Mesendoderm (in vitro differentiated cells): ENCODE data around the gene TEX54.
A peak's percentile ranks its signal among the peaks of the same experiment; 100 is the strongest.
"Not testable (repeated sequence)": the region's sequence is repeated elsewhere in the genome, so short reads cannot be mapped to it uniquely, and the experiment has no call there.

Source experiments
- DNase-seq: peaks from one replicate; pipeline ENCODE4 v3.0.0; 2013
- H2AK5ac ChIP-seq: 2 replicates; pipeline ENCODE4 v1.6.1; 2013; ENCODE audit warnings: low read length, inconsistent platforms
- H2BK120ac ChIP-seq: 2 replicates; pipeline ENCODE4 v1.6.1; 2013; ENCODE audit warnings: low read depth, mild to moderate bottlenecking, low read length, moderate library complexity, mixed read lengths
- H2BK15ac ChIP-seq: replicated peaks from 2 replicates; pipeline ENCODE4 v1.6.1; 2013; ENCODE audit warnings: low read depth, mild to moderate bottlenecking, moderate library complexity
- H2BK5ac ChIP-seq: 2 replicates; pipeline ENCODE4 v1.6.1; 2013; ENCODE audit warnings: low read length, inconsistent platforms
- H3K18ac ChIP-seq: 2 replicates; pipeline ENCODE4 v1.6.1; 2013; ENCODE audit warnings: mild to moderate bottlenecking, low read length, mixed read lengths
- H3K23ac ChIP-seq: one replicate; pipeline ENCODE4 v1.6.1; 2013; ENCODE audit warnings: low read length
- H3K27ac ChIP-seq: 2 replicates; pipeline ENCODE4 v1.5.1; 2013; ENCODE audit warnings: low read depth, mild to moderate bottlenecking, inconsistent platforms, low read length, moderate library complexity
- H3K27me3 ChIP-seq: 2 replicates; pipeline ENCODE4 v1.6.1; 2013; ENCODE audit warnings: low read length, control low read depth, mild to moderate bottlenecking, inconsistent platforms; ENCODE audit not compliant: insufficient read depth, poor library complexity
- H3K36me3 ChIP-seq: 2 replicates; pipeline ENCODE4 v1.6.1; 2013; ENCODE audit warnings: low read length, inconsistent platforms; ENCODE audit not compliant: control insufficient read depth, insufficient read depth
- H3K4ac ChIP-seq: one replicate; pipeline ENCODE4 v1.6.1; 2013; ENCODE audit warnings: low read depth, mild to moderate bottlenecking, low read length, moderate library complexity
- H3K4me1 ChIP-seq: 2 replicates; pipeline ENCODE4 v1.6.1; 2013; ENCODE audit warnings: low read depth, low read length, inconsistent platforms; ENCODE audit not compliant: control insufficient read depth
- H3K4me2 ChIP-seq: 2 replicates; pipeline ENCODE4 v1.6.1; 2013; ENCODE audit warnings: low read length
- H3K4me3 ChIP-seq: 2 replicates; pipeline ENCODE4 v1.5.1; 2013; ENCODE audit warnings: mild to moderate bottlenecking, low read length
- H3K56ac ChIP-seq: one replicate; pipeline ENCODE4 v1.6.1; 2013; ENCODE audit warnings: low read length
- H3K79me1 ChIP-seq: 2 replicates; pipeline ENCODE4 v1.6.1; 2013; ENCODE audit warnings: low read length, inconsistent platforms
- H3K79me2 ChIP-seq: 2 replicates; pipeline ENCODE4 v1.6.1; 2013; ENCODE audit warnings: mild to moderate bottlenecking, low read length; ENCODE audit not compliant: control insufficient read depth, insufficient read depth
- H3K9ac ChIP-seq: 2 replicates; pipeline ENCODE4 v1.6.1; 2013; ENCODE audit warnings: low read length, inconsistent platforms
- H4K5ac ChIP-seq: one replicate; pipeline ENCODE4 v1.6.1; 2013; ENCODE audit warnings: low read length
- H4K8ac ChIP-seq: one replicate; pipeline ENCODE4 v1.6.1; 2013; ENCODE audit warnings: low read depth, mild to moderate bottlenecking, control low read depth, low read length, moderate library complexity
- WGBS: extraction: QIAGEN DNeasy Blood & Tissue Kit; methylation state at CpG from one replicate; pipeline ENCODE4 v1.1.7; 2013; ENCODE audit warnings: low lambda C conversion rate, missing lambda C conversion rate; ENCODE audit not compliant: insufficient coverage; ENCODE audit errors: extremely low coverage; 5-methylcytosine and 5-hydroxymethylcytosine counted together

TEX54 gene

GRCh38 chr11:62830904-62831519 is 1.6 kb downstream of the TEX54 start:
- DNase-seq, result peak; percentile 87

GRCh38 chr11:62828130-62828529 is 4.5 kb downstream of the TEX54 start:
- not testable (repeated sequence) for H4K8ac ChIP-seq
- no CpG with 5 or more reads among the region's 8 CpGs for WGBS

More at GRCh38 chr11:62830904-62831519, 1.6 kb downstream of the TEX54 start:
- Histone ChIP-seq H3K27ac (peak overlapping the region; percentile 92), H3K4me1 (no peaks in the 10 kb centered on the region), H2BK15ac (no peak overlapping the region), H3K4ac (no peak overlapping the region), H4K8ac (no peak overlapping the region), H3K56ac (peak overlapping the region; percentile 95), H2AK5ac (no peak overlapping the region), H3K23ac (no peak overlapping the region), H2BK5ac (peak overlapping the region; percentile 80), H3K79me1 (peaks cover 13% of the 10 kb centered on the region), H3K18ac (peak overlapping the region; percentile 91), H3K27me3 (no peaks in the 10 kb centered on the region), H3K36me3 (peaks cover 8% of the 10 kb centered on the region), H3K9ac (peak overlapping the region; percentile 90), H2BK120ac (no peak overlapping the region), H3K4me3 (peak overlapping the region; percentile 90), H3K4me2 (peak overlapping the region; percentile 90), H4K5ac (no peak overlapping the region), H3K79me2 (peaks cover 13% of the 10 kb centered on the region)
- no CpG with 5 or more reads among the region's 33 CpGs for WGBS

DNA sequence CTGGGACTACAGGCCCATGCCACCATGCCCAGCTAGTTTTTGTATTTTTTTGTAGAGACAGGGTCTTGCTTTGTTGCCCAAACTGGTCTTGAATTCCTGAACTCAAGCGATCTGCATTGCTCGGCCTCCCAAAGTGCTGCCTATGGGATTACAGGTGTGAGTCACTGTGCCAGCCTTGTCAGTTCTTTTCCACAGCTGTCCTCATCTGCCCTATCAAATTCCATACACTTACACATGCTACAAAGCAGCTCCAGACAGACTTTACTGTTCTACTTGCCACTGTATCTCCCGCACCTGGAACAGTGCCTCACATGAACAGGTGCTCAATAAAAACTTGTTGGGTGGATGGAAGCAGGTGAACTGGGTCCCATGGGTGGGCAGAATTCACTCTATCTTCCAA is 9.0 kb downstream of the TEX54 start:
- H2BK120ac ChIP-seq, result no peak overlapping the region
- no peak overlapping the region for H3K18ac ChIP-seq
- no peak overlapping the region for H3K4me3 ChIP-seq
- H3K36me3 ChIP-seq, result peaks cover 10% of the 10 kb centered on the region
- H4K8ac ChIP-seq, result no peak overlapping the region
- no peak overlapping the region for H3K4me2 ChIP-seq
- H2BK5ac ChIP-seq, result no peak overlapping the region
- no peak overlapping the region for H4K5ac ChIP-seq
- no peak for DNase-seq
- no peak overlapping the region for H2BK15ac ChIP-seq
- H3K9ac ChIP-seq, result no peak overlapping the region
- H2AK5ac ChIP-seq, result no peak overlapping the region
- no CpG with 5 or more reads among the region's 3 CpGs for WGBS
- H3K27ac ChIP-seq, result no peak overlapping the region
- no peak overlapping the region for H3K4ac ChIP-seq
- H3K27me3 ChIP-seq, result no peaks in the 10 kb centered on the region
- H3K56ac ChIP-seq, result no peak overlapping the region
- peaks cover 2% of the 10 kb centered on the region for H3K79me1 ChIP-seq
- no peaks in the 10 kb centered on the region for H3K79me2 ChIP-seq
- H3K23ac ChIP-seq, result no peak overlapping the region
- no peaks in the 10 kb centered on the region for H3K4me1 ChIP-seq

More at GRCh38 chr11:62828130-62828529, 4.5 kb downstream of the TEX54 start:
- H3K79me2 ChIP-seq, result peaks cover 11% of the 10 kb centered on the region
- not testable (repeated sequence) for H3K4ac ChIP-seq, DNase-seq, H4K5ac ChIP-seq, H3K56ac ChIP-seq, H3K4me3 ChIP-seq, H3K18ac ChIP-seq, H3K4me1 ChIP-seq, H3K27me3 ChIP-seq, H3K79me1 ChIP-seq, H3K27ac ChIP-seq, H3K36me3 ChIP-seq, H3K9ac ChIP-seq, H3K23ac ChIP-seq, H2BK120ac ChIP-seq, H2AK5ac ChIP-seq, H2BK15ac ChIP-seq, H3K4me2 ChIP-seq, H2BK5ac ChIP-seq

GRCh38 chr11:62817129-62817528 is 15.5 kb downstream of the TEX54 start:
- WGBS, result no CpG with 5 or more reads among the region's 4 CpGs

DNA sequence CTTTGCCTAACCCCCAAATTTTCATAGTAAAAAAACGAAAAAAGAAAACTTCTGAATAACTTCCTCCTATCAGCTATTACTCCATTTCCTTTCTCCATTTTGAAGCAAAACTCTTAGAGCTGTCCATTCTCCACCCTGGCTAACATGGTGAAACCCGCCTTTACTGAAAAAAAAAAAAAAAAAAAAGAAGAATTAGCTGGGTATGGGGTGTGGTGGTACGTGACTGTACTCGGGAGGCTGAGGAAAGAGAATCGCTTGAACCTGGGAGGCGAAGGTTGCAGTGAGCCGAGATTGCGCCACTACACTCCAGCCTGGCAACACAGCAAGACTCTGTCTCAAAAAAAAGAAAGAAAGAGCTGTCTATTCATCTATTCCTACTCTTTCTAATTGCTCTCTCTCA is 16.1 kb downstream of the TEX54 start:
- DNase-seq, result no peak
- Histone ChIP-seq H3K36me3 (no peaks in the 10 kb centered on the region), H4K8ac (no peak overlapping the region), H3K23ac (no peak overlapping the region), H2BK120ac (no peak overlapping the region), H3K18ac (no peak overlapping the region), H3K4ac (no peak overlapping the region), H3K79me1 (no peaks in the 10 kb centered on the region), H3K56ac (no peak overlapping the region), H3K27me3 (no peaks in the 10 kb centered on the region), H2AK5ac (no peak overlapping the region), H2BK15ac (no peak overlapping the region), H3K4me1 (no peaks in the 10 kb centered on the region), H3K4me2 (no peak overlapping the region), H3K4me3 (no peak overlapping the region), H3K9ac (no peak overlapping the region), H3K79me2 (no peaks in the 10 kb centered on the region), H3K27ac (no peak overlapping the region), H4K5ac (no peak overlapping the region), H2BK5ac (no peak overlapping the region)
- no CpG with 5 or more reads among the region's 8 CpGs for WGBS

More at GRCh38 chr11:62817129-62817528, 15.5 kb downstream of the TEX54 start:
- no peak overlapping the region for H3K4ac ChIP-seq
- H3K23ac ChIP-seq, result no peak overlapping the region
- no peak overlapping the region for H3K27ac ChIP-seq
- H2AK5ac ChIP-seq, result no peak overlapping the region
- H3K79me1 ChIP-seq, result no peaks in the 10 kb centered on the region
- no peak overlapping the region for H2BK5ac ChIP-seq
- H4K8ac ChIP-seq, result no peak overlapping the region
- H3K4me3 ChIP-seq, result no peak overlapping the region
- no peaks in the 10 kb centered on the region for H3K79me2 ChIP-seq
- H2BK15ac ChIP-seq, result no peak overlapping the region
- no peak overlapping the region for H2BK120ac ChIP-seq
- no peak overlapping the region for H4K5ac ChIP-seq
- H3K4me2 ChIP-seq, result no peak overlapping the region
- no peaks in the 10 kb centered on the region for H3K4me1 ChIP-seq
- no peaks in the 10 kb centered on the region for H3K36me3 ChIP-seq
- no peak overlapping the region for H3K9ac ChIP-seq
- no peak overlapping the region for H3K56ac ChIP-seq
- H3K27me3 ChIP-seq, result no peaks in the 10 kb centered on the region
- DNase-seq, result no peak
- no peak overlapping the region for H3K18ac ChIP-seq

GRCh38 chr11:62811659-62812058 is 21.0 kb downstream of the TEX54 start:
- Histone ChIP-seq H3K79me1 (no peaks in the 10 kb centered on the region), H3K4me3 (no peak overlapping the region), H3K23ac (no peak overlapping the region), H3K27me3 (no peaks in the 10 kb centered on the region), H4K8ac (no peak overlapping the region), H2AK5ac (no peak overlapping the region), H2BK120ac (no peak overlapping the region), H3K4me2 (no peak overlapping the region), H3K4ac (no peak overlapping the region), H4K5ac (no peak overlapping the region), H3K79me2 (no peaks in the 10 kb centered on the region), H3K27ac (no peak overlapping the region), H2BK15ac (no peak overlapping the region), H3K36me3 (no peaks in the 10 kb centered on the region), H3K4me1 (no peaks in the 10 kb centered on the region), H3K9ac (no peak overlapping the region), H3K56ac (no peak overlapping the region), H2BK5ac (no peak overlapping the region), H3K18ac (no peak overlapping the region)
- no peak for DNase-seq
- WGBS, result no CpG with 5 or more reads among the region's 2 CpGs
